ENCODE data around the gene KLHL14.

GRCh38 chr18:32712860-32713259 is 60.0 kb downstream of the KLHL14 start:
- TF ChIP-seq CTCF (IDR thresholded peaks at IDR 0.05) (no peak), EZH2 (IDR thresholded peaks at IDR 0.05; ENCODE audit: borderline replicate concordance, insufficient read depth, low read depth, low read length, poor library complexity, severe bottlenecking) (no peak)
